ENCODE data around the gene RIMKLA.

DNA sequence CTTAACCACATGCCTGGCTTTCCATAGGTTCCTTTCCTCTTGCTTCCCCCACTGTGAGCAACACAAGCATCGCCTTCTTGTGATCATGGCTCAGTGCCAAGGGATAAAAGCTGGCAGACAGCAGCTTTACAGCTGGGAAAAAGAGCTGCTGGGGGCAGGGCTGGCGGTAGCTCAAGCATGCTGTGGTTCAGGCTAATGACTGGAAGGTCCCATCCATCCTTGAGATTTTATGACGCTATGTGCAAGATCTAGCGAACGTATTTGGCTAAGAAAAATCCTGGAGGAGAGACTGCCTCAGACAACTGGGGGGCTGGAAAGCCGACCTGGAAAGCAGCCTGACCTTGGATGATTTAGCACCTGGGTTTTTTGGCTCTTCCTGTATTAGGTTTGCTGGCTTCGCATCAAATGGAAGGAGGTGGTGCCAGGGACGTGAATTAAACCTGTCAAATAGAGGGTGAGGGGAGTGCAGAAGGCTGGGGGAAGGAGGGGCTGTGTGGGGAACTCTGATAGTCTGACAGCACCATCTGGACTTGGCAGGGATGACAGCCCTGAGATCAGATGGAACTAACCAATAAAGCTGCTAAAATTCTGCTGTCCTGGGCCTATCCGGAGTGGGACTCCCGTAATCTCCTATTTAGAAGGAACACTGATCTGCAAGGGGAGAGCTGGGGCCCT is 40.5 kb downstream of the RIMKLA start:
- TF ChIP-seq POLR2AphosphoS5 (IDR thresholded peaks at IDR 0.05): peak; percentile 29 to 67
- no peak for TF ChIP-seq CTCF (IDR thresholded peaks at IDR 0.05)
